Measurements from ENCODE around the gene TPGS1. TPM values are rescaled to one million over a fixed set of nuclear protein-coding genes. Genes with fewer than 3 reads are reported as not detected.
A peak's percentile ranks its signal among the peaks of the same experiment; 100 is the strongest.

The TPGS1 gene
- total and polyA plus RNA-seq, 2 experiments from 2014 or later, result 56.2 to 67.1 TPM

- H3K27me3 ChIP-seq, result no peaks in the 10 kb centered on the region
- H3K36me3 ChIP-seq, result peaks cover 17% of the 10 kb centered on the region
- TF ChIP-seq CTCF (IDR thresholded peaks at IDR 0.05; ENCODE audit: low read depth, low read length), result no peak
- peak overlapping the region; percentile 23 for H3K27ac ChIP-seq
- no peaks in the 10 kb centered on the region for H3K9me3 ChIP-seq (ENCODE audit: low read depth)
- no peak for DNase-seq (ENCODE audit: low read depth in 1 of 2, low spot score in 1 of 2)
- H3K4me1 ChIP-seq (ENCODE audit: low read depth), result no peaks in the 10 kb centered on the region
- H3K4me3 ChIP-seq, result no peak overlapping the region
These were observed 35.0 kb downstream of the TPGS1 start for GRCh38 chr19:542173-542866.

GRCh38 chr19:543910-544608 is 36.8 kb downstream of the TPGS1 start, which contains the start of gene GZMM:
Gene GZMM, plus strand, starts transcription at chr19:544053. Its CDS starts 19 bp downstream, at chr19:544072.
- no peak for DNase-seq (ENCODE audit: low read depth in 1 of 2, low spot score in 1 of 2)
- Histone ChIP-seq H3K27ac (no peak within 1 kb of the TSS), H3K27me3 (no peaks in the 10 kb centered on the region), H3K36me3 (peaks cover 5% of the 10 kb centered on the region), H3K4me3 (no peak within 1 kb of the TSS), H3K4me1 (ENCODE audit: low read depth) (no peaks in the 10 kb centered on the region), H3K9me3 (ENCODE audit: low read depth) (no peaks in the 10 kb centered on the region)
- no peak for TF ChIP-seq CTCF (IDR thresholded peaks at IDR 0.05; ENCODE audit: low read depth, low read length)

- Histone ChIP-seq H3K4me3 (no peak overlapping the region), H3K9me3 (ENCODE audit: low read depth) (no peaks in the 10 kb centered on the region), H3K27ac (no peak overlapping the region), H3K4me1 (ENCODE audit: low read depth) (no peaks in the 10 kb centered on the region), H3K36me3 (no peaks in the 10 kb centered on the region), H3K27me3 (no peaks in the 10 kb centered on the region)
- TF ChIP-seq CTCF (IDR thresholded peaks at IDR 0.05; ENCODE audit: low read depth, low read length), result no peak
- no peak for DNase-seq (ENCODE audit: low read depth in 1 of 2, low spot score in 1 of 2)
These were observed 39.8 kb downstream of the TPGS1 start for GRCh38 chr19:547117-547516.

- Histone ChIP-seq H3K27me3 (no peaks in the 10 kb centered on the region), H3K36me3 (no peaks in the 10 kb centered on the region), H3K9me3 (ENCODE audit: low read depth) (no peaks in the 10 kb centered on the region), H3K4me3 (no peak overlapping the region), H3K27ac (no peak overlapping the region), H3K4me1 (ENCODE audit: low read depth) (no peaks in the 10 kb centered on the region)
- no peak for TF ChIP-seq CTCF (IDR thresholded peaks at IDR 0.05; ENCODE audit: low read depth, low read length)
- no peak for DNase-seq (ENCODE audit: low read depth in 1 of 2, low spot score in 1 of 2)
These were observed 40.8 kb downstream of the TPGS1 start for GRCh38 chr19:547836-548720.

All from cardiac muscle cell (in vitro differentiated cells and primary cell).